ENCODE data around the gene PAH.

- TF ChIP-seq CTCF (IDR thresholded peaks at IDR 0.05) (no peak), POLR2A (IDR thresholded peaks at IDR 0.05) (no peak)
These were observed 3.2 kb upstream of the PAH start for GRCh38 chr12:102920271-102920670.

Measured in right lobe of liver (tissue), 4 donors.